ENCODE measurements around the gene BAZ2A. TPM values are rescaled to one million over a fixed set of nuclear protein-coding genes. Genes with fewer than 3 reads are reported as not detected.

The BAZ2A gene
- total RNA-seq (2021; ENCODE audit: unreplicated experiment), result 106 TPM
- polyA plus RNA-seq (2012), result 56.1 and 56.8 TPM in 2 replicates
- percentile 82 among the genes with signal in this experiment for Bru-seq, nascent RNA
- BruChase-seq, experiment 1, labeled RNA remaining after a 6-hour chase, result percentile 95 among the genes with signal in this experiment
- BruChase-seq, experiment 2, labeled RNA remaining after a 2-hour chase, result percentile 93 among the genes with signal in this experiment
- long read RNA-seq, partial matches to known transcripts, result 13 of 55 reads
- long read RNA-seq, other reads (novel, unspliced or antisense), result 42 of 55 reads

DNA sequence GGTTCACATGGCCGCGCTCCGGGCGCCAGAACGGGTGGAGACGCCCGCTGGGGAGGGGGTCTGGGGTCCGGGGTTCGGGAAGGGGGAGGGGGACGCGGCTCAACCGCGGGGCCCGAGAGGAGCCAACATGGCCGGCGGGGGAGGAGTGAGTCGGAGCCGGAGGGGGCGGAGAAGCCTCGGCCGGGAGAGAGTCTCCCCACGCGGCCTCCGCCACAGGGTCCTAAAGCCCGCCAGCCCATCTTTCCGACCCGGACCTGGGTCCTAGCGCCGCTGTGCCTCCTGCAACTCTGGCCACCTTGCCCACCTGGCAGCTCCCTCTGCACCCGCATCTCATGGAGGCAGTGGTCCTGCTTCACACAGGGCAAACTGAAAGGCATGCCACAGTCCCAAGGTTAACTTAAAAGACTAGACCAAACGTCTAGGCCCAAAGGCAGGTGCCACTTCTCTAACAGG, at the start of gene BAZ2A:
Gene BAZ2A (minus strand): TSS at position 147 of the 453 bp plus-strand sequence. CDS start 12,796 bp downstream, outside the sequence.
- intact Hi-C loops (cut with micrococcal nuclease), result no loop called here
- no peaks in the 10 kb centered on the region for H3K9me2 ChIP-seq (ENCODE audit: insufficient read depth)
- H3K4me2 ChIP-seq (ENCODE audit: low read length), result peak within 1 kb of the TSS; percentile 90
- ChIA-PET CTCF (no interaction called here), POLR2A (no interaction called here), RAD21 (ENCODE audit: low non-redundant PET in 1 of 2, low total read pairs in 2 of 2, uncharacterized antibody in 2 of 2, unreplicated experiment in 2 of 2) (no interaction called here)
- H3K9me3 ChIP-seq (ENCODE audit: control insufficient read depth in 1 of 2, insufficient read depth in 1 of 2, low read depth in 1 of 2, low read length in 2 of 2), result no peaks in the 10 kb centered on the region
- no peak within 1 kb of the TSS for H2AFZ ChIP-seq (ENCODE audit: low read depth, low read length, poor library complexity, severe bottlenecking)
- H3K4me1 ChIP-seq (ENCODE audit: control insufficient read depth in 1 of 2, insufficient read depth in 2 of 2, low read length in 2 of 2), result peaks cover 31 to 49% of the 10 kb centered on the region in 2 experiments
- peak within 1 kb of the TSS; percentile 95 for H3K9ac ChIP-seq (ENCODE audit: low read length)
- BruUV-seq (replicated peaks), result no TSS peak
- H3K36me3 ChIP-seq (ENCODE audit: control insufficient read depth in 1 of 2, insufficient read depth in 2 of 2, low read length in 2 of 2), result no peaks in the 10 kb centered on the region; a peak in 2 of 4 replicates
- peak; percentile 45 for DNase-seq (ENCODE audit: low read depth, low spot score)
- TF ChIP-seq YY1 (IDR thresholded peaks at IDR 0.05; ENCODE audit: extremely low read depth, insufficient replicate concordance, low read depth, low read length), result peak; percentile 90
- no peak for TF ChIP-seq TCF7L2 (IDR thresholded peaks at IDR 0.05; ENCODE audit: borderline replicate concordance, extremely low read depth, insufficient read depth, insufficient read length)
- TF ChIP-seq POLR2AphosphoS5 (IDR thresholded peaks at IDR 0.05; ENCODE audit: low read depth, low read length), result peak; percentile 65
- TF ChIP-seq POLR2A (IDR thresholded peaks at IDR 0.05; ENCODE audit: borderline replicate concordance, extremely low read depth, insufficient read depth, insufficient read length), result no peak
- TF ChIP-seq, protein P1, sequence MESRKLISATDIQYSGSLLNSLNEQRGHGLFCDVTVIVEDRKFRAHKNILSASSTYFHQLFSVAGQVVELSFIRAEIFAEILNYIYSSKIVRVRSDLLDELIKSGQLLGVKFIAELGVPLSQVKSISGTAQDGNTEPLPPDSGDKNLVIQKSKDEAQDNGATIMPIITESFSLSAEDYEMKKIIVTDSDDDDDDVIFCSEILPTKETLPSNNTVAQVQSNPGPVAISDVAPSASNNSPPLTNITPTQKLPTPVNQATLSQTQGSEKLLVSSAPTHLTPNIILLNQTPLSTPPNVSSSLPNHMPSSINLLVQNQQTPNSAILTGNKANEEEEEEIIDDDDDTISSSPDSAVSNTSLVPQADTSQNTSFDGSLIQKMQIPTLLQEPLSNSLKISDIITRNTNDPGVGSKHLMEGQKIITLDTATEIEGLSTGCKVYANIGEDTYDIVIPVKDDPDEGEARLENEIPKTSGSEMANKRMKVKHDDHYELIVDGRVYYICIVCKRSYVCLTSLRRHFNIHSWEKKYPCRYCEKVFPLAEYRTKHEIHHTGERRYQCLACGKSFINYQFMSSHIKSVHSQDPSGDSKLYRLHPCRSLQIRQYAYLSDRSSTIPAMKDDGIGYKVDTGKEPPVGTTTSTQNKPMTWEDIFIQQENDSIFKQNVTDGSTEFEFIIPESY (IDR thresholded peaks at IDR 0.05; ENCODE audit: extremely low read depth, insufficient replicate concordance, low read length), result peak; percentile 53
- peak; percentile 60 for ATAC-seq
- peaks cover 75% of the 10 kb centered on the region for H3K79me2 ChIP-seq (ENCODE audit: insufficient read depth, low read length)
- no peaks in the 10 kb centered on the region for H4K20me1 ChIP-seq (ENCODE audit: insufficient read depth)
- H3K27me3 ChIP-seq (ENCODE audit: insufficient read depth, low read length), result no peaks in the 10 kb centered on the region
- peak within 1 kb of the TSS; percentile 94 to 95 for H3K4me3 ChIP-seq (replicated peaks in 1 of 2; ENCODE audit: low read depth in 1 of 2, low read length in 2 of 2)
- peak within 1 kb of the TSS; percentile 88 for H3K27ac ChIP-seq (ENCODE audit: low read depth, low read length)
